Measurements from ENCODE around the gene ABCC2. TPM values are rescaled to one million over a fixed set of nuclear protein-coding genes. Genes with fewer than 3 reads are reported as not detected.

Gene ABCC2
- total RNA-seq, 1 experiment from 2014 or later: 1.3 TPM

GRCh38 chr10:99758211-99758891, 24.1 kb upstream of the ABCC2 start:
- intact Hi-C loops (cut with micrococcal nuclease; ENCODE audit: unreplicated experiment): no loop called here
- H3K9me3 ChIP-seq (ENCODE audit: low read depth, low read length, poor library complexity, severe bottlenecking): no peaks in the 10 kb centered on the region
- DNase-seq (ENCODE audit: low spot score): peak; percentile 80
- no peak overlapping the region for H3K4me3 ChIP-seq (ENCODE audit: low read depth, low read length, poor library complexity, severe bottlenecking)
- H3K27me3 ChIP-seq (replicated peaks; ENCODE audit: insufficient read depth, low read depth, low read length, poor library complexity): no peaks in the 10 kb centered on the region
- peaks cover 40% of the 10 kb centered on the region for H3K4me1 ChIP-seq (ENCODE audit: insufficient read depth, low read length, poor library complexity, severe bottlenecking)
- TF ChIP-seq, protein P1, sequence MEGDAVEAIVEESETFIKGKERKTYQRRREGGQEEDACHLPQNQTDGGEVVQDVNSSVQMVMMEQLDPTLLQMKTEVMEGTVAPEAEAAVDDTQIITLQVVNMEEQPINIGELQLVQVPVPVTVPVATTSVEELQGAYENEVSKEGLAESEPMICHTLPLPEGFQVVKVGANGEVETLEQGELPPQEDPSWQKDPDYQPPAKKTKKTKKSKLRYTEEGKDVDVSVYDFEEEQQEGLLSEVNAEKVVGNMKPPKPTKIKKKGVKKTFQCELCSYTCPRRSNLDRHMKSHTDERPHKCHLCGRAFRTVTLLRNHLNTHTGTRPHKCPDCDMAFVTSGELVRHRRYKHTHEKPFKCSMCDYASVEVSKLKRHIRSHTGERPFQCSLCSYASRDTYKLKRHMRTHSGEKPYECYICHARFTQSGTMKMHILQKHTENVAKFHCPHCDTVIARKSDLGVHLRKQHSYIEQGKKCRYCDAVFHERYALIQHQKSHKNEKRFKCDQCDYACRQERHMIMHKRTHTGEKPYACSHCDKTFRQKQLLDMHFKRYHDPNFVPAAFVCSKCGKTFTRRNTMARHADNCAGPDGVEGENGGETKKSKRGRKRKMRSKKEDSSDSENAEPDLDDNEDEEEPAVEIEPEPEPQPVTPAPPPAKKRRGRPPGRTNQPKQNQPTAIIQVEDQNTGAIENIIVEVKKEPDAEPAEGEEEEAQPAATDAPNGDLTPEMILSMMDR (conservative IDR thresholded peaks at IDR 0.05; ENCODE audit: low read depth, low read length): no peak
- no peak for TF ChIP-seq EZH2 (IDR thresholded peaks at IDR 0.05; ENCODE audit: borderline replicate concordance, low read depth, low read length, poor library complexity, severe bottlenecking)
- H3K27ac ChIP-seq (ENCODE audit: low read depth, low read length, poor library complexity, severe bottlenecking): peak overlapping the region; percentile 70
- H3K36me3 ChIP-seq (ENCODE audit: insufficient read depth, low read length, poor library complexity, severe bottlenecking): peaks cover 25% of the 10 kb centered on the region
- ChIA-PET POLR2A (ENCODE audit: low non-redundant PET) (interaction anchor here (0.6 kb wide), 1 partner anchor 93 kb away, joined by 6 read pairs; no protein-coding TSS in a partner anchor), CTCF (no interaction called here)
- no TSS peak for BruUV-seq (replicated peaks)

DNA sequence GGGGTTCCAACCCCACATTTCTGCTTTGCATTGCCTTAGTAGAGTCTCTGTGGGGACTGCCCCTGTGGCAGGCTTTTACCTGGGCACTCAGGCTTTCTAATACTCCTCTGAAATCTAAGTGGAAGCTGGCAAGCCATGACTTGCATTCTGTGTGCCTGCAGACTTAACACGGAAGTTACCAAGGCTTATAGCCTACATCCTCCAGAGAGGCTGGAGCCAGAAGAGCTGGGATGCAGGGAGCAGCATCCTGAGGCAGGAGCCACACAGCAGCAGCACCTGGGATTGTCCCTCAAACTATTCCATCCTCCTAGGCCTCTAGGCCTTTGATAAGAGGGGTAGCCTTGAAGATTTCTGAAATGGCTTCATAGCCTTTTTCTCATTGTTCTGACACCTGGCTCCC, 22.1 kb upstream of the ABCC2 start:
- Histone ChIP-seq H3K36me3 (ENCODE audit: insufficient read depth, low read length, poor library complexity, severe bottlenecking) (peaks cover 17% of the 10 kb centered on the region), H3K27me3 (replicated peaks; ENCODE audit: insufficient read depth, low read depth, low read length, poor library complexity) (no peaks in the 10 kb centered on the region), H3K4me3 (ENCODE audit: low read depth, low read length, poor library complexity, severe bottlenecking) (no peak overlapping the region), H3K9me3 (ENCODE audit: low read depth, low read length, poor library complexity, severe bottlenecking) (no peaks in the 10 kb centered on the region), H3K27ac (ENCODE audit: low read depth, low read length, poor library complexity, severe bottlenecking) (no peak overlapping the region), H3K4me1 (ENCODE audit: insufficient read depth, low read length, poor library complexity, severe bottlenecking) (peaks cover 40% of the 10 kb centered on the region)
- no peak for DNase-seq (ENCODE audit: low spot score)
- intact Hi-C loops (cut with micrococcal nuclease; ENCODE audit: unreplicated experiment): no loop called here
- BruUV-seq (replicated peaks): no TSS peak
- CTCF ChIA-PET: no interaction called here
- TF ChIP-seq EZH2 (IDR thresholded peaks at IDR 0.05; ENCODE audit: borderline replicate concordance, low read depth, low read length, poor library complexity, severe bottlenecking): no peak
- TF ChIP-seq, protein P1 (conservative IDR thresholded peaks at IDR 0.05; ENCODE audit: low read depth, low read length): no peak
- POLR2A ChIA-PET (ENCODE audit: low non-redundant PET): no interaction called here

- CTCF ChIA-PET: no interaction called here
- H3K4me1 ChIP-seq (ENCODE audit: insufficient read depth, low read length, poor library complexity, severe bottlenecking): peaks cover 40% of the 10 kb centered on the region
Observed at GRCh38 chr10:99761365-99761764, 21.1 kb upstream of the ABCC2 start.

More at GRCh38 chr10:99761365-99761764, 21.1 kb upstream of the ABCC2 start:
- POLR2A ChIA-PET (ENCODE audit: low non-redundant PET): no interaction called here
- no TSS peak for BruUV-seq (replicated peaks)
- Histone ChIP-seq H3K27me3 (replicated peaks; ENCODE audit: insufficient read depth, low read depth, low read length, poor library complexity) (no peaks in the 10 kb centered on the region), H3K9me3 (ENCODE audit: low read depth, low read length, poor library complexity, severe bottlenecking) (no peaks in the 10 kb centered on the region), H3K36me3 (ENCODE audit: insufficient read depth, low read length, poor library complexity, severe bottlenecking) (peaks cover 6% of the 10 kb centered on the region), H3K27ac (ENCODE audit: low read depth, low read length, poor library complexity, severe bottlenecking) (no peak overlapping the region), H3K4me3 (ENCODE audit: low read depth, low read length, poor library complexity, severe bottlenecking) (no peak overlapping the region)
- TF ChIP-seq, protein P1 (conservative IDR thresholded peaks at IDR 0.05; ENCODE audit: low read depth, low read length): no peak
- no peak for TF ChIP-seq EZH2 (IDR thresholded peaks at IDR 0.05; ENCODE audit: borderline replicate concordance, low read depth, low read length, poor library complexity, severe bottlenecking)
- DNase-seq (ENCODE audit: low spot score): no peak
- intact Hi-C loops (cut with micrococcal nuclease; ENCODE audit: unreplicated experiment): no loop called here

Measured in A673 (cell line).